22Rv1 (cell line): ENCODE data around the gene ADNP.

ENCODE experiments used
- CTCF ChIP-seq: fragments of 450-650 bp; IDR thresholded peaks from 2 replicates; pipeline ENCODE4 v1.5.1; 2017; ENCODE audit warnings: mild to moderate bottlenecking
- ZFX ChIP-seq: fragments of 450-650 bp; IDR thresholded peaks from 2 replicates; pipeline ENCODE4 v1.6.1; 2017; ENCODE audit warnings: antibody characterized with exemption, borderline replicate concordance

GRCh38 chr20:50874111-50874757 lies 57.0 kb downstream of the ADNP start:
- no peak for TF ChIP-seq CTCF
- no peak for TF ChIP-seq ZFX
